Stimulated activated naive CD4-positive, alpha-beta T cell treated with Interleukin-2 at 50 U/mL for 16 hours (primary cell): ENCODE results near the gene ARHGEF17.
"Not testable (repeated sequence)": the region's sequence is repeated elsewhere in the genome, so short reads cannot be mapped to it uniquely, and the experiment has no call there.

Experiments
- DNase-seq: peaks from one replicate; lab custom pipeline; 2025; lab: John Stamatoyannopoulos, UW

The ARHGEF17 gene

DNA sequence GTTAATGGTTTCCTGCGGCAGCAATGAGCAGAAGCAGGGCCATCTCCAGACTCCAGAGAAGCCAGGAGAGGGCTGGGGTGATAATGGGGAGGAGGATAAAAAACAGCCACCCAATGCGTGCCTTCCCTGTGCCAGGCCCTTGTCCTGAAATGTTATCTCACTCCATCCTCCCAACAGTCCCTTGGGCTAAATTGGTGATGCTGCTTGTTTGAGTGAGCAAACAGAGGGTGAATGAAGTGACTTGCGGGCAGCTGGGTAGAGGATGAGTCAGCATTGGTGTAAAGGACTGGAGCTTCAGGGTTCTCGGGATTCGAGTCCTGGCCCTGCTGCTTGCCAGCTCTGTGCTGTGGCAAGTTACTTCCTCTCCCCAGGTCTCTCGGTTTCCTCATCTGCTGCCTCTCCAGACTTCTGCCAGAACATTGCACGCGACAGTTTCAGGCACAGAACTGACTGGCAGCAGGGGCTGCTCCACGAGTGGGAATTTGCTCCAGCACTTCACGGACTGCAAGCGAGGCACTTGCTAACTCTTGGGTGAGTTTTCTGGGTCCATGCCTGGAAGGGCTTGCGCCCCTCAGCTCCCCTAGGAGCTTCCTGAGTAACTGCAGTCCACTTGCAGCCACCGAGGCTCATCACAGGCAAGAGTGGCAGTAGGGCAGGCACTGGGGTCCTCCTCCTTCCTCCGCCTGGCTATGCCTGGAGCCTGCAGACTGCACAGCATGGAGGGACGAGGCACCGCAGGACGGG, 36.0 kb upstream of the ARHGEF17 start, which contains the start of gene P2RY6:
Gene P2RY6, plus strand, starts transcription at position 403 of the 744 bp plus-strand sequence. CDS start 24,181 bp downstream, outside the sequence.
- DNase-seq: no peak

- no peak for DNase-seq
Observed at GRCh38 chr11:73272680-73273038, 35.4 kb upstream of the ARHGEF17 start.

DNA sequence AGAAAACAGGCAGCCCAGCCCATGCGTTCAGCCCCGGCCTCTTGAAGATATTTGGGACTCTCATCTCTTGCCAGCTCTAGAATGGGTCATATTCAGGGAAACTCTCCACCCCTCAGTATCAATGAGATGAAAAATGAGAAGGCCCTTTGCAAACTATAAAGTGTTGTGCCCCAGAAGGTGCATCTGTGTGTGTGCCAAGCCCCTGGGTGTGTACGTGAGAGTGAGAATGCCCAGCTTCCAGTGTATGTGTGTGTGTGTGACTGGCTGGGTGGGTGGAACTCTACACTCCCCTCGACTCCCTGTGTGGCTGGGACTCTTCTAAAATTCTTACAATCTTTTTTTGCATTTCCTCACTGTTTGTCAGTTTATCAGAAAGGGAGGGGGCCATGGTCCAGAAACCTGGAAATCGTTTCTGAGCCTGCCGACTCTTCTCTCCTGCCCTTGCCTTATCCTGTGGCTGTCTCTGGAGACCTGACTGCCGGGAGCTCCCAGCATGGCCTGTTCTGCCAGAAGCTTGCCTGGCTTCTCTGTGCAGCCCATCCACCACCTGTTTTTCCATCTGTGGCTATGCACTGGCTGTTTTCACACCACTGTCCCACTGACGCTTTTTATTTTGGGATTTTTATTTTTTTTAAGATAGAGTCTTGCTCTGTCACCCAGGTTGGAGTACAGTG, 34.7 kb upstream of the ARHGEF17 start:
- no peak for DNase-seq

- DNase-seq: not testable (repeated sequence)
Observed at GRCh38 chr11:73274191-73274590, 33.9 kb upstream of the ARHGEF17 start.

GRCh38 chr11:73274722-73275380, 33.2 kb upstream of the ARHGEF17 start:
- DNase-seq: no peak

GRCh38 chr11:73275381-73275750, 32.7 kb upstream of the ARHGEF17 start:
- DNase-seq: no peak

DNA sequence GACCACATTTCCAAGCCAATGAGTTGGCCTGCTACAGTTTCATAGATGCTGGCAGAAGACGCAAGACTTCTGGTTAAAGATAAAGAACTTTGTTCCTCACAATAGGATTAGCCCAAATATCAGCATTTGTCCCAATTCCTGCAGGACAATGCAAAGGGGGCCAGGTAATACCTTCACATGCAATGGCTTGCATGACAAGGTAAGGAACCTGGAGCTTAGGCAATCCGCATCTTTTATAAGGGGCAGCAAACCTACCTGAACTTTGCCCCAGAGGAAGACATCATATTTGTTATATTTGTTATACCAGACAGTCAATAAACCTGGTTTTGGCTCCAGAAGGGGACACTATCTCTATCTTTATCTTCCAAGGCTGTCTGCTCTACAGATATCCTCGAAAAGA, 30.6 kb upstream of the ARHGEF17 start:
- no peak for DNase-seq

GRCh38 chr11:73280626-73281025, 27.4 kb upstream of the ARHGEF17 start:
- DNase-seq: no peak

- DNase-seq: no peak
Observed at GRCh38 chr11:73281201-73281741, 26.8 kb upstream of the ARHGEF17 start.

- DNase-seq: no peak
Observed at GRCh38 chr11:73281796-73282660, 26.0 kb upstream of the ARHGEF17 start.

- DNase-seq: no peak
Observed at GRCh38 chr11:73283276-73284000, 24.6 kb upstream of the ARHGEF17 start.

DNA sequence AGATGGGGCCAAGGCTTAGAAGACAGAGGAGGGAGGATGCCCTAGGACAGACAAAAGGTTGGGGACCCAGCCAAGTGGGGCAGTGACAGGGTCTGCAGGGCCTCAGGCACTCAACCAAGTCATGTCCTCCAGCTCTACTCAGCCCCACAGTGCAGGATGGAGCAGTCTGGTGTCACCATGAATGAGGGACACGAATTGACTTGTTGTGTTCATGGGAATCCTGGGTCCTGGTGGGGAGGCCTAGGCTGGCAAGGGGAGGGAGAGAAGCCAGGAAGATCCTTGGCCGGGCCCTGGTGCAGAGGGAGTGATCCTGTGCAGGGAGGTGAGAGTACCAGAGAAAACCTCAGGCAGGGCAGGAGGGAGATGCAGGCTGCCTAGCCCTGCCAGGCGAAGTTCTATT, 24.0 kb upstream of the ARHGEF17 start:
- no peak for DNase-seq

DNA sequence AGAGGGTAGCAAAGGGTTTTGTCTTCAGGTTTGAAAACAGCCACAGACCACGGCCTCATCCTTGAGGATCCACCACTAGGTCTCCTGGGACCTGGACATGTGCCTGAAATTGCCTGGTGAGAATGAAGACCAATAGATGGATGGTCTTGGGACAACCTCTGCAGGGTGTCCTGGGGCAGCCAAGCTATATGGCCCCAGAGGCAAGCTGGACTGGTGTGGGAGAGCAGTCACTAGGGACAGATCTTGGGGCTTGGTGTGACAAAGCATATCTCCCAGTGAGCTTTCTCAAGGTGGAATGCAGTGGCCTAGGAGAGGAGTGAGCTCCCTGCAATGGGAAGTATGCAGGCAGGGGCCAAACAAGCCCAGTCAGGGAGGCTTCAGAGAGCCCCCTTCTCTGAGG, 22.4 kb upstream of the ARHGEF17 start:
- DNase-seq: no peak

DNA sequence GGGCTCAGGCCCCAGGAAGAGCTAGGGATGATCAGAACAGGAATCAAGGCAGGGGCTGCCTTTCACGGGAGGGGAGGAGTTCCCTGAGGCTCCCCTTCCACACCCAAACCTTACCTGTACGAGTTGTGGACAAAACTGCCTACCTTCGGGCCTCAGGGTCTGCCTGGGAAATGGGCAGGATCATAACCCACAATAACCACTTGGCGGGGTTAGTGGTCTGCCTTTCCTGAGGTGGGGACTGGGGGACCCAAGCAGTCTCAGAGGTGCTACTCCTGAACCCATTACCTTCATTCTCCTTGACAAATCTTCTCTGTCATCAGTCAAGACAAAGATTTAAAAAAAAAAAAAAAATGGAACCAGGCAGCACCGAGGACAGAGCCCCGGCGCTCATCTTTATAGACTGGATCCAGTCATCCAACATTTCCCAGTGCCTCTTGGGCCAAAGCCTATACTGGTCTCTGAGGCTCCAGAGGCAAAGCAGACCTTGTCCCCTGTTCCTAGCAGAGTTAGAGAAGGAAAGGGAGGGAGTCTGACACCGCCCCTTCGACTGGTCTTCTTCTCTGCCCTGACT, 21.8 kb upstream of the ARHGEF17 start:
- no peak for DNase-seq

- DNase-seq: no peak
Observed at GRCh38 chr11:73287400-73288101, 20.5 kb upstream of the ARHGEF17 start.

GRCh38 chr11:73288192-73288872, 19.7 kb upstream of the ARHGEF17 start:
- DNase-seq: no peak

DNA sequence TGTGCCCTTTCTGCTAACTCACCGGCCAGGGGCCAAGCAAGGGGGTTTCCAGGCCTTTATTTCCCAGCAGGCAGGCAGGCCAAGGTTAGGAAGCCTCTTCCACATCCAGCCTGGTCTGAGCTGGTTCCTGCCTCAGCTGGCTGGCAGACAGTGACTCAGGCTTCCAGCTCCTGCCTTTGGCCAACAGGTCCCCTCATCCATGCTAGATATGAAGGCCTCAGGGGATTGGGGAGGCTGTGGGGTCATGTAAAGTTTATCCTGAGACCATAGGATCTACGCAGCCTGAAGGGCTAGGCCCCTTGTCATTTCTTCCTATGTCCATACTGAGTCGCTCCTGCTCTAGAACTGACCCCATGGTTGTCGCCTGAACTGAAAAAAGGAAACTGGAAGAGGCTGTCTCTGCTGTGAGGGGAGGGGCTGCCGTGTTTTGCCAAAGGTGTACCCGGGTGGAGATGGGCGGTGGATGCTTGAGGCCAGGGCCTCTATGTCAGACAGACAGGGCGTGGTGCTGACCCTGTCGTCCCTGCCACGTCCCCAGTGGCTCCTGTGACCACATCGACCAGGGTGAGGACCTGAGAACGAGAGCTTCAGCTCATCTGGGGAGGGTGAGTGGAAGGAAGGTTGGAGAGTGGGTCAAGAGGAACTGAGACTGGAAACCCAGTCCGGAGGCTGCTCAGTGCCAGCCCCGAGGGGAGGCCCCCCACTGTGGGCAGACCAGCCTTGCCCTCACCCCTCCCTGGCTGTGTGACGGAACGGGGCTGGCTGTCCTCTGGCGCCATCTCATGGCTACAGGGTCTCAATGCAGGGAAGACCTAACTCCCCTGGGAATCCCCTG, 19.0 kb upstream of the ARHGEF17 start:
- peak; percentile 28 for DNase-seq

DNA sequence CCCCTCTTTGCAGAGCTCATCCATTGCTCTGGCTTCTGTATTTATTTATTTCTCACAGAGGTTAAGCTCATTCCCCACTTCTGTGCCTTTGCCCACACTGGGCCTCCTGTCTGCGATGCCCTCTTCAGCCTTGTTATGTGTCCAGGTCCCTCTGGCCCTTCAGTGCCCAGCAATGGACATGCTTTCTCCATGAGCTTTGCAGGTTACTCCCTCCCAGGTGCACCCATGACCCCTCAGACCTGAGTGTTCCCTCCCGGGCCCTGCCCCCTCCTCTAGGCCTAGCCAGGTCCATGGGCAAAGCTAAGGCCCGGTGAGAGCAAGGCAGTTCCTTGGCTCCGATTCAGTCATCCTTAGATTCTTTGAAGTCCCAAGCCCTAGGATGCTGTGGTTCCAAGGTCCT, 17.5 kb upstream of the ARHGEF17 start:
- no peak for DNase-seq

GRCh38 chr11:73291196-73291595, 16.9 kb upstream of the ARHGEF17 start:
- DNase-seq: no peak
